ENCODE measurements around the gene AEN.

GRCh38 chr15:88631464-88632028, 10.4 kb downstream of the AEN start:
- TF ChIP-seq CTCF (IDR thresholded peaks at IDR 0.05) (no peak), POLR2A (IDR thresholded peaks at IDR 0.05) (no peak)

Data from lower leg skin (tissue), 3 donors.